Measurements from ENCODE around the gene SIRT3. TPM values are rescaled to one million over a fixed set of nuclear protein-coding genes. Genes with fewer than 3 reads are reported as not detected.

The SIRT3 gene
- total and polyA plus RNA-seq, 4 donors: 9.9 to 17.1 (median 14.6) TPM

- H3K27ac ChIP-seq (ENCODE audit: low read depth in 1 of 2, low read length in 2 of 2): peak overlapping the region; percentile 92 to 99
- H3K9me3 ChIP-seq (ENCODE audit: control insufficient read depth in 4 of 4, low read length in 3 of 4): no peaks in the 10 kb centered on the region
- peaks cover 5 to 40% (median 21%) of the 10 kb centered on the region in 4 donors for H3K36me3 ChIP-seq (ENCODE audit: control insufficient read depth in 4 of 4, insufficient read depth in 3 of 4, low read depth in 1 of 4, low read length in 3 of 4)
- WGBS: under 1% methylated on average over 39 of the region's 39 CpGs
- H3K4me3 ChIP-seq (ENCODE audit: low read depth in 1 of 3, low read length in 3 of 3): peak overlapping the region; percentile 84 to 91 (median 88)
- peaks cover 8 to 41% (median 28%) of the 10 kb centered on the region in 4 donors for H3K4me1 ChIP-seq (ENCODE audit: control insufficient read depth in 4 of 4, insufficient read depth in 4 of 4, low read length in 3 of 4)
- DNase-seq (ENCODE audit: low spot score): no peak
- TF ChIP-seq GABPA (IDR thresholded peaks at IDR 0.05 in 1 of 2, conservative IDR thresholded peaks at IDR 0.05 in 1 of 2): no peak
- no peak for TF ChIP-seq HNF4A (conservative IDR thresholded peaks at IDR 0.05)
- no peak for TF ChIP-seq SP1 (IDR thresholded peaks at IDR 0.05)
- no peak for TF ChIP-seq HNF4G (IDR thresholded peaks at IDR 0.05)
- TF ChIP-seq REST (IDR thresholded peaks at IDR 0.05): no peak
- no peak for TF ChIP-seq CTCF (IDR thresholded peaks at IDR 0.05; ENCODE audit: low read depth, low read length, missing input control)
- TF ChIP-seq RXRA (IDR thresholded peaks at IDR 0.05): no peak
- no peak for TF ChIP-seq ATF3 (IDR thresholded peaks at IDR 0.05)
- no peak for TF ChIP-seq FOXA2 (IDR thresholded peaks at IDR 0.05)
- TF ChIP-seq RAD21 (IDR thresholded peaks at IDR 0.05): no peak
- no peaks in the 10 kb centered on the region for H3K27me3 ChIP-seq (ENCODE audit: control insufficient read depth in 4 of 4, insufficient read depth in 4 of 4, low read length in 3 of 4)
- peak overlapping the region; percentile 65 to 96 for H3K9ac ChIP-seq (ENCODE audit: low read depth in 1 of 2, low read length in 2 of 2)
Measured at GRCh38 chr11:206526-207207, 29.5 kb downstream of the SIRT3 start.

- Histone ChIP-seq H3K9ac (ENCODE audit: low read depth in 1 of 2, low read length in 2 of 2) (peak overlapping the region; percentile 41 to 96), H3K9me3 (ENCODE audit: control insufficient read depth in 4 of 4, low read length in 3 of 4) (no peaks in the 10 kb centered on the region), H3K36me3 (ENCODE audit: control insufficient read depth in 4 of 4, insufficient read depth in 3 of 4, low read depth in 1 of 4, low read length in 3 of 4) (peaks cover 5 to 35% (median 15%) of the 10 kb centered on the region in 4 donors), H3K27me3 (ENCODE audit: control insufficient read depth in 4 of 4, insufficient read depth in 4 of 4, low read length in 3 of 4) (no peaks in the 10 kb centered on the region), H3K4me3 (ENCODE audit: low read depth in 1 of 3, low read length in 3 of 3) (peak overlapping the region; percentile 84 to 91 (median 88)), H3K27ac (ENCODE audit: low read depth in 1 of 2, low read length in 2 of 2) (no peak overlapping the region), H3K4me1 (ENCODE audit: control insufficient read depth in 4 of 4, insufficient read depth in 4 of 4, low read length in 3 of 4) (peaks cover 8 to 41% (median 28%) of the 10 kb centered on the region in 4 donors)
- WGBS: 80% methylated on average over 7 of the region's 7 CpGs
- TF ChIP-seq GABPA (IDR thresholded peaks at IDR 0.05 in 1 of 2, conservative IDR thresholded peaks at IDR 0.05 in 1 of 2) (no peak), FOXA2 (IDR thresholded peaks at IDR 0.05) (no peak)
- DNase-seq (ENCODE audit: low spot score): no peak
Measured at GRCh38 chr11:206002-206384, 30.1 kb downstream of the SIRT3 start.
